ENCODE results near the gene TXNRD1.

The TXNRD1 gene

DNA sequence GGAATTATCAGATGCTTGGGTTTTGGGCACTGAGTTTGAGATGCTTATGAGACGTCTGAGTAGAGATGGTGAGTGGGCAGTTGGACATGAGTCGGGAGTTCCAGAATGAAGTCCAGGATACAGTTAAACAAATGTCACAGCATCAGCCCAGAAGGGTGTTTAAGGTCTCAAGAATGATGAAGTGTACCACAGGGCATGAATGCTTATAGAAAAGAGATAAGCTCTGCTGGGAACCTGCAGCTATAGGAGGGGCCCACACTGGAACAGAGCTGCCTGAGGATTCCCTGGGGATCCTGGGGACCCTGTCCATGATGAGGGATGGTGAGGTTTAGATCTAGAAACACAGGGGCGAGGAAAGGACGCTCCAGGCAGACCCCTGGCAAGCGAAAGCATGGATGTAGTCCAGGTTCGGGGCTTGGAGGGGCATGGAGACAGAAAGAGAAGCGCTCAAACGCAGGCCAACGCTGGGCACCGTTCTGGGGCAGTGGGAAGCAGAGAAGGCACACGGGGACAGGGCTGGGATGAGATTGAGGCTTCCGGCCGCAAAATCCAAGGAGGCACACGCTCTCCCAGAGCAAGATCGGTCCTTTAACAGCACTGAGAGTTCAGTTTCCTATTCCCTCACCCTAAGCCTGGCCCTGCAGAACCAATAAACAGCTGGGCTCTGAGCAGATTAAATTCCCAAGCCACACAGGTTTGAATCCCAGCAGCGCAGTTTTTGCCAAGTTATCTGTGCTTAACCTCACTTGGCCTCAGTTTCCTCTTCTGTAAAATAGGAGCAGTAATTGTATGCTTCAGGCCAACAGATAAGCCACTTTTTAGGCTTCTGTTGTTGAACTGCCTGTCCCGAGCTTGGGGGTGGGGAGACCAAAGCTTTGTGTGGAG is 140.9 kb downstream of the TXNRD1 start:
- DNase-seq (ENCODE audit: insufficient read length, low spot score) (no peak), FAIRE-seq (no peak)
- TF ChIP-seq, protein P1, sequence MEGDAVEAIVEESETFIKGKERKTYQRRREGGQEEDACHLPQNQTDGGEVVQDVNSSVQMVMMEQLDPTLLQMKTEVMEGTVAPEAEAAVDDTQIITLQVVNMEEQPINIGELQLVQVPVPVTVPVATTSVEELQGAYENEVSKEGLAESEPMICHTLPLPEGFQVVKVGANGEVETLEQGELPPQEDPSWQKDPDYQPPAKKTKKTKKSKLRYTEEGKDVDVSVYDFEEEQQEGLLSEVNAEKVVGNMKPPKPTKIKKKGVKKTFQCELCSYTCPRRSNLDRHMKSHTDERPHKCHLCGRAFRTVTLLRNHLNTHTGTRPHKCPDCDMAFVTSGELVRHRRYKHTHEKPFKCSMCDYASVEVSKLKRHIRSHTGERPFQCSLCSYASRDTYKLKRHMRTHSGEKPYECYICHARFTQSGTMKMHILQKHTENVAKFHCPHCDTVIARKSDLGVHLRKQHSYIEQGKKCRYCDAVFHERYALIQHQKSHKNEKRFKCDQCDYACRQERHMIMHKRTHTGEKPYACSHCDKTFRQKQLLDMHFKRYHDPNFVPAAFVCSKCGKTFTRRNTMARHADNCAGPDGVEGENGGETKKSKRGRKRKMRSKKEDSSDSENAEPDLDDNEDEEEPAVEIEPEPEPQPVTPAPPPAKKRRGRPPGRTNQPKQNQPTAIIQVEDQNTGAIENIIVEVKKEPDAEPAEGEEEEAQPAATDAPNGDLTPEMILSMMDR (IDR thresholded peaks at IDR 0.05; ENCODE audit: insufficient read depth, missing control alignments), result no peak

DNA sequence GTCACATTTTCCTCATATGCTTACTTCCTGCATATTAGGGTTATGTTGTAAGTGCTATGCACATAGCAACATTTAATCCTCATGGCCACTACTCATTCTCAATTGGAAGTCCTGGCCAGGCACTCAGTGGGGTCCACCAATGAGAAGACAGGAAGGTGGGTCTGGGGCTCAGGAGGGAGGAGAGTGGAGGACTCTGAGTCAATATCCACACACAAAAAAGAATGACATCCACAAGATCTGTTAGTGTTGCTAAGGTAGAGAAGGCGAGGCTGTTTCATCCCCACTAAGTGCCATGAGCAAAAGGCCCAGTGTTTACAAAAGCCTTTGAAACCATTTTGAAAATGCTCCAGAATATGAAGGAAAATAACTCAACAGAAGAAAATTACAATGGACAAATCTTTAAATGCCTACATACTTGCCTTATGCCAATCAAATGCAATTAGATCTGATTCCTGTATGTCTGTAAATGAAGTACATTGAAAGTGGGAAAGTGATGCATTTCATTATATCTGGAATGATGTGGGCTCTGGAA is 141.9 kb downstream of the TXNRD1 start:
- FAIRE-seq (no peak), DNase-seq (ENCODE audit: insufficient read length, low spot score) (no peak)
- TF ChIP-seq, protein P1 (IDR thresholded peaks at IDR 0.05; ENCODE audit: insufficient read depth, missing control alignments), result no peak

DNA sequence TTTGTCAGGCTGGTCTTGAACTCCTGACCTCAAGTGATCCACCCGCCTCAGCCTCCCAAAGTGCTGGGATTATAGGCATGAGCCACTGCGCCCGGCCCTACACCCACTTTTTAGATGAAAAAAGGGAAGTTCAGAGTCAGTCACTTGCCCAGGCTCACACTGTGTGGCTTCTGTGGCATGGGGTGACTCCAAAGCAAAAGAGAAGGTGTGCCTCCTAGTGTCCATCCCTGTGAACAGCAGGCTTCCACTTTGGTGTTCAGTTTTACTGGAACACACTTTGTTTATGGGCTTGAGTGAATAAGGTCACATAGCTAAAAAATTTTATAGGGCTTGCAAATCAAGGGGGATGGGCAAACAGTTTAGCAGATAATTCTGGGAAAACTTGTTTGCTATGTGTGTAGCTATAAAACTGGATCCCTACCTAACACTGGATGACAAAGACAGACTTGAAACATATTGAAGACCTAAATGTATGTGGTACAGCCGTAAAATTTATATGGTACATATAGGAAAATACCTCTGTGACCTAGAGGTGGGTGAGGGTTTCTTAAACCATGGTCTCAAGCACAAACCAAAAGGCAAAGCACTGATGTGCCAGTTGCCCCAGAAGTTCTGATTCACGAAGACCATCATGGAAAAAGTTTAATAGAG is 142.9 kb downstream of the TXNRD1 start:
- TF ChIP-seq, protein P1 (IDR thresholded peaks at IDR 0.05; ENCODE audit: insufficient read depth, missing control alignments), result peak; percentile 84
- FAIRE-seq (no peak), DNase-seq (ENCODE audit: insufficient read length, low spot score) (peak; percentile 38)

DNA sequence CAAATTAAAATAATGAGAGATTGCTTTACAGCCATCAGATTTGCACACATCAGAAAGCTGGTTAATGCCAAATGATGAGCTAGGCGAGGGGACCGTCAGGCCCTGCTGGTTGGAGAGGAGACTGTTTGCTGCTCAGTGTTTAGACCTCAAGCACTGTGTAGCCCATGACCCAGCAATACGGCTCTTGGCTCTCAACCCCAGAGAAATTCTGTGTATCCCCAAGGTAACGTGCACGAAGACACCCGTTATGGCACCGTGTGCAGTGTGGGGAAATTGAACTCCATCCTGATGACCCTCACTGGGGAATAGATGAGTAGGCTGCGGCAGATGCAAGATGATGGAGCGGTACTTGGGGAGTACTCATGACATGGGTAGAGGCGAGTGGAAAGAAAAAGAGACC is 143.6 kb downstream of the TXNRD1 start:
- FAIRE-seq (no peak), DNase-seq (ENCODE audit: insufficient read length, low spot score) (no peak)
- TF ChIP-seq, protein P1 (IDR thresholded peaks at IDR 0.05; ENCODE audit: insufficient read depth, missing control alignments), result no peak

DNA sequence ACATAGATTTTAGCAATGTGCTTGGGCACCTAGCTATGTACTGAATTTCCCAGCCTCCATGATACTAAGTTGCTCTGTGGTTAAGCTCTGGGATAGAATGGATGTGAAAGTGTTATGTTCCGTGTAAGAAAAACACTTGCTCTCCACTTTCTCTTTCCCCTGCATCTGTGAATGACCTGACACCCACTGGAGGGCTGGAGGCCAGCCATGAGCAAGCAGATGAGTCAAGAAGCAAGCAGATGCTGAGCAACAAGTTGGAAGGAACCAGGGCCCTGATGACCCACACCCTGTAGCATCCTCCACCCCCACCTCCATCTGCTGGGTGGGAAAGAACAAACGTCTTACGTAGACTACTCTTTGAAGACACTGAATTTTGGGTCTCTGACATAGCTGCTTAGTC is 144.6 kb downstream of the TXNRD1 start:
- DNase-seq (ENCODE audit: insufficient read length, low spot score), result no peak
- no peak for FAIRE-seq
- TF ChIP-seq, protein P1 (IDR thresholded peaks at IDR 0.05; ENCODE audit: insufficient read depth, missing control alignments), result no peak

DNA sequence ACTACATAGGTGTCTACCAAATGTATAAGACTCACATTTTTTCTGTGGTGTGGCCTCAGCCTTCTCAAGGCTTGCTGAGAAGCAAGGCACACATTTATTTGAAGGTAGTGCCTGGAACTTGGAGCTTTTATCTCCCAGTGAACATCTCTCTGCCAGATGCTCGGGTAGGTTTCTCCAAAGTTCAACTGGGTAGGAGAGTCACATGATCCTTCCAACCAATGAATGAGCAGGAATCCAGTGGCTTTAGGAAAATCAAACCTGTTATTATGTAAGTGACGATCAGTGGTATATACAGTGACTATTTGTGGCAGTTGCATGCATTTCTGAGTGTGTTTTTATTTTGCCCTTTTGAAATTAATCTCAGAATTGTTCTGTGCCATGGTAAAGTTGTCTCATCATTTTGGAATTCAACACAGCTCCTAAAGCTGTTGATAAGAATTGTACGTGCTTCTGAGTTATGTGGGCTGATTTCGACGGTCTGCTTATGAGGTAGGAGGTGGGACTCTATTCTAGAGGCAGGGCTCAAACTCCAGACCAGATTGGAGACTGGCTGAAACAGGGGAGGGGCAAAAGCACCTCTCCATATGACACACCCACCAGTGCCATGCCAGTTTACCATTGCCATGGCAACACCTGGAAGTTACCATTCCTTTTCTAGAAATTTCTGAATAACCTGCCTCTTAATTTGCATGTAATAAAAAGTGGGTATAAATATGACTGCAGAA is 145.6 kb downstream of the TXNRD1 start:
- TF ChIP-seq, protein P1 (IDR thresholded peaks at IDR 0.05; ENCODE audit: insufficient read depth, missing control alignments), result no peak
- DNase-seq (ENCODE audit: insufficient read length, low spot score), result no peak
- no peak for FAIRE-seq

Data from D721Med (cell line).